Measurements from ENCODE around the gene XCL1. TPM values are rescaled to one million over a fixed set of nuclear protein-coding genes. Genes with fewer than 3 reads are reported as not detected.

XCL1 gene
- total RNA-seq, 1 experiment from 2014 or later: 0.26 TPM

GRCh38 chr1:168626326-168626725, 49.9 kb downstream of the XCL1 start:
- no peak overlapping the region for H2AFZ ChIP-seq (ENCODE audit: low read length)
- no peak overlapping the region for H4K5ac ChIP-seq (ENCODE audit: insufficient read length, low read depth, low read length)
- no peak overlapping the region for H3K27ac ChIP-seq (ENCODE audit: insufficient read length, low read depth, low read length)
- H3K79me1 ChIP-seq (ENCODE audit: insufficient read depth, low read depth, low read length, poor library complexity, severe bottlenecking): no peaks in the 10 kb centered on the region
- H4K8ac ChIP-seq (replicated peaks; ENCODE audit: insufficient read length, low read depth, low read length): no peak overlapping the region
- Mint-ChIP-seq H3K27ac (no peak overlapping the region), H3K9me3 (no peaks in the 10 kb centered on the region), H3K27me3 (ENCODE audit: low read depth) (no peaks in the 10 kb centered on the region), H3K4me3 (no peak overlapping the region), H3K4me1 (peaks cover 0 to 6% of the 10 kb centered on the region in 2 experiments; a peak in 3 of 4 replicates), H3K36me3 (ENCODE audit: insufficient read depth in 1 of 3, low read depth in 3 of 3) (no peaks in the 10 kb centered on the region)
- H3K56ac ChIP-seq (ENCODE audit: insufficient read length, low read depth, low read length): no peak overlapping the region
- H3K23ac ChIP-seq (ENCODE audit: insufficient read length, low read depth, low read length): no peak overlapping the region
- H3K23me2 ChIP-seq (ENCODE audit: insufficient read length, low read depth, low read length, poor library complexity, severe bottlenecking): no peaks in the 10 kb centered on the region
- no peak overlapping the region for H3K14ac ChIP-seq (ENCODE audit: insufficient read depth, low read length)
- no peak for DNase-seq
- H3K79me2 ChIP-seq (ENCODE audit: insufficient read depth, low read length): no peaks in the 10 kb centered on the region
- H3T11ph ChIP-seq (ENCODE audit: low read length): no peak overlapping the region
- H3K4me2 ChIP-seq (ENCODE audit: insufficient read depth, insufficient read length, low read length): no peak overlapping the region
- H3K18ac ChIP-seq (ENCODE audit: insufficient read length, low read depth, low read length): no peak overlapping the region
- H2BK20ac ChIP-seq (ENCODE audit: low read depth, low read length, poor library complexity, severe bottlenecking): no peak overlapping the region
- no peaks in the 10 kb centered on the region for H3K27me3 ChIP-seq (ENCODE audit: insufficient read depth, low read length)
- H2BK15ac ChIP-seq (ENCODE audit: low read depth, low read length): no peak overlapping the region
- no CpG with 5 or more reads among the region's 4 CpGs for WGBS (ENCODE audit: extremely low coverage, insufficient read length, low lambda C conversion rate)
- no peaks in the 10 kb centered on the region; the same call in 1 of the 2 replicates for H3K4me1 ChIP-seq (ENCODE audit: insufficient read depth, low read length)
- H3K9me3 ChIP-seq (ENCODE audit: control insufficient read depth, low read depth, low read length): no peaks in the 10 kb centered on the region
- TF ChIP-seq CTCF (conservative IDR thresholded peaks at IDR 0.05): no peak
- no peak overlapping the region for H2BK12ac ChIP-seq (ENCODE audit: insufficient read length, low read depth, low read length)
- no peak overlapping the region for H2BK120ac ChIP-seq (ENCODE audit: low read depth, low read length, poor library complexity, severe bottlenecking)
- no peaks in the 10 kb centered on the region for H4K20me1 ChIP-seq (ENCODE audit: control insufficient read depth, insufficient read depth, insufficient read length)
- no peak overlapping the region for H3K4ac ChIP-seq (ENCODE audit: low read depth, low read length)
- H2BK5ac ChIP-seq (ENCODE audit: insufficient read length, low read length): no peak overlapping the region
- H4K91ac ChIP-seq (ENCODE audit: insufficient read length, low read depth, low read length): no peak overlapping the region
- no peak overlapping the region for H2AK5ac ChIP-seq (ENCODE audit: insufficient read length, low read length)
- H3K9ac ChIP-seq (ENCODE audit: extremely low read depth, insufficient read length, low read length): no peak overlapping the region
